ENCODE data around the gene DAGLB.

DNA sequence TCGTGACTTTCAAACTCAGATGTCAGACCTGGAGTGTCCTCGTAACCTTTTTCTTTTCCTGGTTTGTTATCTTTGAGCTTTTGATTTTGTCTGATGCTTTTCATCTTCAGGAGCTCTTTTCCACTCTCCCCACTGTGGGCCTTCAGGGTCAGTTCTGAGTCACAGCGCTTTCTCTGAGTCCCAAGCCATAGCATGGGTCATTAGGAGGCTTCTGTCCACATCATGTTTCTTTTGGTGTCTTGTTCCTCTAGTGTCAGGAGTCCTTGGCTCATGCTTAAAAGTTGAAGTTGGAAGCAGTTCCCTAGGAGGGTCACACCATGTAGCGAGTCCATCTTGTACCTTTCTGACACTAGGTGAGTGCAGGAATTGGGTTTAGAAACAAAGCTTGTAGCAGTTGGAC lies 40.3 kb downstream of the DAGLB start:
- TF ChIP-seq, protein P1, sequence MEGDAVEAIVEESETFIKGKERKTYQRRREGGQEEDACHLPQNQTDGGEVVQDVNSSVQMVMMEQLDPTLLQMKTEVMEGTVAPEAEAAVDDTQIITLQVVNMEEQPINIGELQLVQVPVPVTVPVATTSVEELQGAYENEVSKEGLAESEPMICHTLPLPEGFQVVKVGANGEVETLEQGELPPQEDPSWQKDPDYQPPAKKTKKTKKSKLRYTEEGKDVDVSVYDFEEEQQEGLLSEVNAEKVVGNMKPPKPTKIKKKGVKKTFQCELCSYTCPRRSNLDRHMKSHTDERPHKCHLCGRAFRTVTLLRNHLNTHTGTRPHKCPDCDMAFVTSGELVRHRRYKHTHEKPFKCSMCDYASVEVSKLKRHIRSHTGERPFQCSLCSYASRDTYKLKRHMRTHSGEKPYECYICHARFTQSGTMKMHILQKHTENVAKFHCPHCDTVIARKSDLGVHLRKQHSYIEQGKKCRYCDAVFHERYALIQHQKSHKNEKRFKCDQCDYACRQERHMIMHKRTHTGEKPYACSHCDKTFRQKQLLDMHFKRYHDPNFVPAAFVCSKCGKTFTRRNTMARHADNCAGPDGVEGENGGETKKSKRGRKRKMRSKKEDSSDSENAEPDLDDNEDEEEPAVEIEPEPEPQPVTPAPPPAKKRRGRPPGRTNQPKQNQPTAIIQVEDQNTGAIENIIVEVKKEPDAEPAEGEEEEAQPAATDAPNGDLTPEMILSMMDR (IDR thresholded peaks at IDR 0.05) = no peak
- TF ChIP-seq, protein P2, sequence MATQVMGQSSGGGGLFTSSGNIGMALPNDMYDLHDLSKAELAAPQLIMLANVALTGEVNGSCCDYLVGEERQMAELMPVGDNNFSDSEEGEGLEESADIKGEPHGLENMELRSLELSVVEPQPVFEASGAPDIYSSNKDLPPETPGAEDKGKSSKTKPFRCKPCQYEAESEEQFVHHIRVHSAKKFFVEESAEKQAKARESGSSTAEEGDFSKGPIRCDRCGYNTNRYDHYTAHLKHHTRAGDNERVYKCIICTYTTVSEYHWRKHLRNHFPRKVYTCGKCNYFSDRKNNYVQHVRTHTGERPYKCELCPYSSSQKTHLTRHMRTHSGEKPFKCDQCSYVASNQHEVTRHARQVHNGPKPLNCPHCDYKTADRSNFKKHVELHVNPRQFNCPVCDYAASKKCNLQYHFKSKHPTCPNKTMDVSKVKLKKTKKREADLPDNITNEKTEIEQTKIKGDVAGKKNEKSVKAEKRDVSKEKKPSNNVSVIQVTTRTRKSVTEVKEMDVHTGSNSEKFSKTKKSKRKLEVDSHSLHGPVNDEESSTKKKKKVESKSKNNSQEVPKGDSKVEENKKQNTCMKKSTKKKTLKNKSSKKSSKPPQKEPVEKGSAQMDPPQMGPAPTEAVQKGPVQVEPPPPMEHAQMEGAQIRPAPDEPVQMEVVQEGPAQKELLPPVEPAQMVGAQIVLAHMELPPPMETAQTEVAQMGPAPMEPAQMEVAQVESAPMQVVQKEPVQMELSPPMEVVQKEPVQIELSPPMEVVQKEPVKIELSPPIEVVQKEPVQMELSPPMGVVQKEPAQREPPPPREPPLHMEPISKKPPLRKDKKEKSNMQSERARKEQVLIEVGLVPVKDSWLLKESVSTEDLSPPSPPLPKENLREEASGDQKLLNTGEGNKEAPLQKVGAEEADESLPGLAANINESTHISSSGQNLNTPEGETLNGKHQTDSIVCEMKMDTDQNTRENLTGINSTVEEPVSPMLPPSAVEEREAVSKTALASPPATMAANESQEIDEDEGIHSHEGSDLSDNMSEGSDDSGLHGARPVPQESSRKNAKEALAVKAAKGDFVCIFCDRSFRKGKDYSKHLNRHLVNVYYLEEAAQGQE (IDR thresholded peaks at IDR 0.05; ENCODE audit: insufficient read depth in 1 of 2, low read depth in 2 of 2, low read length in 1 of 2) = no peak

All from Panc1 (cell line).